Astrocyte (in vitro differentiated cells and primary cell): ENCODE results near the gene HMCN1.

Experiments used
- EZH2 ChIP-seq: IDR thresholded peaks from 2 replicates; pipeline ENCODE4 v1.6.1; 2012; ENCODE audit warnings: mild to moderate bottlenecking, low read length, inconsistent platforms; ENCODE audit not compliant: insufficient read depth
- TF ChIP-seq, protein P1 (sequence below): IDR thresholded peaks from 2 replicates; pipeline ENCODE4 v1.5.1; 2011; ENCODE audit warnings: low read depth, mild to moderate bottlenecking, inconsistent platforms, low read length, moderate library complexity; ENCODE audit not compliant: insufficient read depth

- TF ChIP-seq EZH2 = no peak
- TF ChIP-seq, protein P1, sequence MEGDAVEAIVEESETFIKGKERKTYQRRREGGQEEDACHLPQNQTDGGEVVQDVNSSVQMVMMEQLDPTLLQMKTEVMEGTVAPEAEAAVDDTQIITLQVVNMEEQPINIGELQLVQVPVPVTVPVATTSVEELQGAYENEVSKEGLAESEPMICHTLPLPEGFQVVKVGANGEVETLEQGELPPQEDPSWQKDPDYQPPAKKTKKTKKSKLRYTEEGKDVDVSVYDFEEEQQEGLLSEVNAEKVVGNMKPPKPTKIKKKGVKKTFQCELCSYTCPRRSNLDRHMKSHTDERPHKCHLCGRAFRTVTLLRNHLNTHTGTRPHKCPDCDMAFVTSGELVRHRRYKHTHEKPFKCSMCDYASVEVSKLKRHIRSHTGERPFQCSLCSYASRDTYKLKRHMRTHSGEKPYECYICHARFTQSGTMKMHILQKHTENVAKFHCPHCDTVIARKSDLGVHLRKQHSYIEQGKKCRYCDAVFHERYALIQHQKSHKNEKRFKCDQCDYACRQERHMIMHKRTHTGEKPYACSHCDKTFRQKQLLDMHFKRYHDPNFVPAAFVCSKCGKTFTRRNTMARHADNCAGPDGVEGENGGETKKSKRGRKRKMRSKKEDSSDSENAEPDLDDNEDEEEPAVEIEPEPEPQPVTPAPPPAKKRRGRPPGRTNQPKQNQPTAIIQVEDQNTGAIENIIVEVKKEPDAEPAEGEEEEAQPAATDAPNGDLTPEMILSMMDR = no peak
Observed at GRCh38 chr1:186073697-186074096, 339.5 kb downstream of the HMCN1 start.
